Effector memory CD4-positive, alpha-beta T cell (primary cell): Measurements from ENCODE around the gene NCCRP1.

ENCODE experiments used
- DNase-seq, 3 donors: peaks; one replicate each; pipeline ENCODE4 v3.0.0-alpha.2; 2020
- H3K27ac ChIP-seq: 2 replicates; pipeline ENCODE4 v1.7.0; 2013; ENCODE audit warnings: mild to moderate bottlenecking, low read length, moderate library complexity; ENCODE audit not compliant: insufficient read depth, poor library complexity, severe bottlenecking
- H3K27me3 ChIP-seq: replicated peaks from 2 replicates; pipeline ENCODE4 v1.7.0; 2013; ENCODE audit warnings: mild to moderate bottlenecking, low read length; ENCODE audit not compliant: insufficient read depth, control insufficient read depth, poor library complexity, severe bottlenecking
- H3K36me3 ChIP-seq: 2 replicates; pipeline ENCODE4 v1.7.0; 2013; ENCODE audit warnings: mild to moderate bottlenecking, low read length, moderate library complexity; ENCODE audit not compliant: control insufficient read depth, insufficient read depth
- H3K4me1 ChIP-seq: 2 replicates; pipeline ENCODE4 v1.7.0; 2013; ENCODE audit warnings: low read length, mild to moderate bottlenecking; ENCODE audit not compliant: control insufficient read depth, insufficient read depth, poor library complexity, severe bottlenecking
- H3K4me3 ChIP-seq: 2 replicates; pipeline ENCODE4 v1.7.0; 2013; ENCODE audit warnings: low read length, low read depth, mild to moderate bottlenecking; ENCODE audit not compliant: insufficient read depth, poor library complexity, severe bottlenecking
- H3K9me3 ChIP-seq: 2 replicates; pipeline ENCODE4 v1.7.0; 2013; ENCODE audit warnings: mild to moderate bottlenecking, low read length, moderate library complexity; ENCODE audit not compliant: control insufficient read depth

Gene NCCRP1

DNA sequence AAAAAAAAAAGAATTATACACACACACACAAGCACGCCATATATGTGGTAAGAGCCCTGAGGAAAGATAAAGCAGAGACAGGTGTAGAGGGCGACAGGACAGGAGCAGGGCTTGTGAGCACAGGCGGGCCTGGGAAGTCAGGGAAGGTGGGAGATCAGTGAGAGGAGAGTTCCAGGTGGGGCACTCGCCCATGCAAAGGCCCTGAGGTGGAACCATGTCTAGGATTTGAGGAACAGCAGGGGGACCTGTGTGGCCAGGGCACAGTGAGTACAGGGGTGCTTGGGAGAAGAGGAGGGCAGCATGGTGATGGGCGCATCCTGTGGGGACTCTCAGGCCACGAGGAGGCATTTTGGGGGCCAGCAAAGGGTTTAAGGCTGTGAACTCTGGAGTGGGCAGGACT, 32.5 kb upstream of the NCCRP1 start:
- no peaks in the 10 kb centered on the region for H3K27me3 ChIP-seq
- DNase-seq = no peak
- no peak overlapping the region for H3K27ac ChIP-seq
- no peaks in the 10 kb centered on the region for H3K9me3 ChIP-seq
- no peak overlapping the region for H3K4me3 ChIP-seq
- H3K4me1 ChIP-seq = no peaks in the 10 kb centered on the region
- H3K36me3 ChIP-seq = no peaks in the 10 kb centered on the region

DNA sequence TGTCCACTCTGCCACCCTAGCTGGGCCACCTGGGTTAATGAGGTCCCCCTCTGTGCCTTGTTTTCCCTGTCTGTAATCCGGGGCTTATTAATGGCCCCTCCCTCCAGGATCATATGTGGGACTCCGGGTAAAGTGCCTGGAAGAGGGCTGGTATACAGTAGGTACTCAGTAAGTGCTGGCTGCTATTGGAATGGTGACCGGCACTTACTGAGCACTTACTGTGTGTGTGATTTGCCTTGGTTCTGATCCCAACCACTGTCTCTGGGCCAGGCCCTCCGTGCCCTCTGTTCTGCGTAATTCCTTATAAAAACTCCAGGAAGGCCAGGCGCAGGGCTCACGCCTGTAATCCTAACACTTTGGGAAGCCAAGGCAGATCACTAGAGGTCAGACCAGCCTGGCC, 30.9 kb upstream of the NCCRP1 start:
- no peak for DNase-seq
- Histone ChIP-seq H3K27me3 (no peaks in the 10 kb centered on the region), H3K9me3 (no peaks in the 10 kb centered on the region), H3K4me1 (no peaks in the 10 kb centered on the region), H3K27ac (no peak overlapping the region), H3K36me3 (peaks cover 11% of the 10 kb centered on the region), H3K4me3 (no peak overlapping the region)

DNA sequence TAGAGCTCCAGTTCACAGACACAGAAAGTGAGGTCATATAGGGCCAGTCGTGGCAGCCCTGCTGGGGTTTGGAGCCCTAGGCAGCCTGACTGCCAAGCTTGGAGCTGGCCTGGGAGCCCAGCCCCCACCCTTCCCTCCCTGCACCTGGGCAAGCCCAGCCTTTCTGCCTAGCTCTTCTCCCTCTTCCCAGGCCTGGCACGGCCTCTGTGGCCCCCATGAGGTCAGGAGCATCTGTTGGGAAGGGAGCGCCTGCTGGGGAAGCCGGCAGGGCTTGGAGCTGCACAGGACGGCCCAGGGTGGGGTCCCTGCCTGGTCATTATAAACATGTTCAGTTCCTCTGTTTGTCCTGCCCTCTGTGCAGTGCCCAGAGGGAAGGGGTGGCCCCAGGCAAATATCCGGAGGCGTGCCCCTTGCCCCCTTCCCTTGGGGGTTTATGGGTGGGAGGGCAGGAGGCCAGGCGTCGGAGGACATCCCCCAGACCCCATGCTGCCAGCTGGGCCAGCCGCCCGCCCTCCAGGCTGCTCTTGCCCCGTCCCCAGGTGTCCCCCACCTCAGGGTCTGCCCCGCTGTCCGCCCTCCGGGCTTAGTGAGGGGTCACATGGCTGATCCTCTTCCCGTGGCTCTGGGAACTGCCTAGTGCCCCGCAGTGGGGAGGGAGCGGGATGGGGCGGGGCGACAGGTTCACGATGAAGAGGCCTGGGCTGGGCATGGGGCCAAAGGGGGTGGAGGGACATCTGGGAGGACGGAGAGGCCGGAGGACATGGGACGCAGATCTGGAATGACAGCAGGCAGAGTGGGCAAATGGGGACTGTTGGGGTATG, 30.0 kb upstream of the NCCRP1 start:
- DNase-seq = no peak
- no peaks in the 10 kb centered on the region for H3K9me3 ChIP-seq
- no peak overlapping the region for H3K27ac ChIP-seq
- no peaks in the 10 kb centered on the region for H3K27me3 ChIP-seq
- no peaks in the 10 kb centered on the region for H3K4me1 ChIP-seq
- H3K4me3 ChIP-seq = no peak overlapping the region
- H3K36me3 ChIP-seq = peaks cover 13% of the 10 kb centered on the region

DNA sequence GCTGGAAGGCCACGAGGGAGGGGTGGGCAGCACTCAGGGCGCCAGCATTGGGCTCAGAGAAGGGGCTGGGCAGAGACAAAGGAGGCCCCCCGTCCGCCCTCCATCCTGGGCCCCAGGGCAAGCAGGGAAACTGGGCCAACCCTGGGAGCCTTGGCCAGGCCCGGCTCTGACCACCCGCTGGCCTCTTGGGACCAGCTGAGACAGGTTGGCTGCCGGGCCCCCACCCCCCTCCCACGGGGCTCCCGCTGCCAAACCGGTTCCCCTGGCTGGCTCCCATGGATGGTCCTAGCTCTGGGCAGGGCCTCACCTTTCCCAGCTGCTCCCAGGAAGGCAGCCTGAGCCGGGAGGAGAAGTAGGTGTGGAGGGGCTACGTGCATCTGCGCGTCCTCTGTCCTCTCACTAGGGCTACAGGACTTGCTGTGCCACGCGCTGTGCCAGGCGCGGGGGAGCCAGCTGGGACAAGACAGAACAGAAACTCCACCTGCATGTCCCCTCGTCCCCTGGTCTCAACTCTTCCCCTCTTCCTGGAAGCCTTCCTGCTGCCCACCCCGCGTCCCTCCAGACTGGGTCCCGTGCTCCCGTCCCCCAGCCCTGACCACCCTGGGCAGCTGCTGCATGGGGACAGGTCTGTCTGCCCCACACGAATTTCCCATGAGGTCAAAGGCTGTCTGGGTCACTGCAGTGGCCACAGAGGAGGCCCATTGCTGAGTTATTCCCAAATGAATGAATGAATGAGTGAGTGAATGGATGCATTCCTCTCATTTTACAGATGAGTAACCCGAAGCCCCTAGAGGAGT, 29.1 kb upstream of the NCCRP1 start:
- Histone ChIP-seq H3K36me3 (peaks cover 13% of the 10 kb centered on the region), H3K9me3 (no peaks in the 10 kb centered on the region), H3K27ac (no peak overlapping the region), H3K4me3 (no peak overlapping the region), H3K4me1 (no peaks in the 10 kb centered on the region), H3K27me3 (no peaks in the 10 kb centered on the region)
- no peak for DNase-seq

GRCh38 chr19:39168258-39169142, 28.3 kb upstream of the NCCRP1 start:
- H3K27me3 ChIP-seq = no peaks in the 10 kb centered on the region
- no peak overlapping the region for H3K4me3 ChIP-seq
- no peak overlapping the region for H3K27ac ChIP-seq
- no peaks in the 10 kb centered on the region for H3K9me3 ChIP-seq
- no peaks in the 10 kb centered on the region for H3K4me1 ChIP-seq
- no peak for DNase-seq
- peaks cover 16% of the 10 kb centered on the region for H3K36me3 ChIP-seq

DNA sequence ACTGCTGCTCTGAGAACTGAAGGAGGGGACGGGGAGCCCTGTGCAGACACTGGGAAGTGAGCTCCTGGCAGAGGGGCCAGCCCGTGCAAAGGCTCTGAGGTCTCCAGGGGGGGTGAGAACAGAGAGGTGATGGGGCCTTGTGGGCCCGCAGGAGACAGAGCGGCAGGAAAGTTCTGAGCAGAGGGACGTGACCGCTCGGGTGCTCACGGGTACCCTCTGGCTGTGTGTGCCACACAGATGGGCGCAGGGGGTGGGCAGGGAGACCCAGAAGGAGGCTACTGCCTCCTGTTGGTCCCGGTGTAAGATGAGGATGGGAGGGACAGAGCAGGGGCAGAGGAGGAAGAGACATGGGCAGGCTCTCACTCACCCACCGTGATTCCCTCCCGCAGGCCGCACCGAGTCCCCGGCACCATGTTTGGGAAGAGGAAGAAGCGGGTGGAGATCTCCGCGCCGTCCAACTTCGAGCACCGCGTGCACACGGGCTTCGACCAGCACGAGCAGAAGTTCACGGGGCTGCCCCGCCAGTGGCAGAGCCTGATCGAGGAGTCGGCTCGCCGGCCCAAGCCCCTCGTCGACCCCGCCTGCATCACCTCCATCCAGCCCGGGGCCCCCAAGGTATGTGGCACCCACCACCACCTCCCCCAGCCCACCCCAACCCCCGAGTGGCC, 27.5 kb upstream of the NCCRP1 start:
- Histone ChIP-seq H3K4me1 (no peaks in the 10 kb centered on the region), H3K4me3 (no peak overlapping the region), H3K27ac (no peak overlapping the region), H3K9me3 (no peaks in the 10 kb centered on the region), H3K27me3 (no peaks in the 10 kb centered on the region), H3K36me3 (peaks cover 18% of the 10 kb centered on the region)
- no peak for DNase-seq

DNA sequence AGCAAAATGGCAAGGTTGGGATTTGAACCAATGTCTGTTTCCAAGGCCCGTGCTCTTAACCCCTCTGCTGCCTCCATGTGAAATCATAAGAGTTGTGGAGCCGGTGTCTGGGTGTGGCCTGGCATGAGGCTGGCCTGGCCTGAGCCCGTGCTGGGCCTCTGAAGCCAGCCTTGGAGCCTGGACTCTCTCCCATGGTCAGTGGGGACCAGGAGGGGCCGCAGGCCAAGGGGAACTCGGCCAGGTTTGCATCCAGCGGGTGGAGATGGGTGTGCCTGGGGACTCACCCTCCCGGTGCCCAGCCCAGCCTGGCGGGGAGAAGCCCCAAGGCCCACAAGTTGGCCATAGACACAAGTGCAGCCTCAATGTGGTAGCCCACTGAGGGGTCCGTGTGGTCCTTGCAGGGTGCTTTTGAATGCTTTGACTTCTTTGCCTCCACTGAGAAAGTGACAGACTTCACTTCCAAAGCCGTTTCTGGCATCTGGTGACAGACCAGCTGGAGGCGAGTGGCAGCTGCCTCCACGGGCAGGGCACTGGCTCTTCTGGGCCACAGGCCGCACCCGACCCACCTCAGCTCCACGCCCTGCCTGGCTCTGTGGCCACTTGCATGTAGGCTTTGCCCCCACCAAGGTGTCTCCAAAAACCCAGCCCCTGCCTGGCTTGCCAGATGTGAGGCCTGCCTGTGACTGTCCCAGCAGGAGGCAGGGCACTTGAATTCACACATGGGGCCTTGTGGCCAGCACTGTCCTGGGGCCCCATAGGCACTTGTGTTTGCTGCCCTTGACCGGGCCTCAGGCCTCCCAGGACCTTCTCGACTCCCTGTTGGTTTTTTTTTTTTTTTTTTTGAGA, 26.2 kb upstream of the NCCRP1 start:
- DNase-seq = no peak
- no peak overlapping the region for H3K27ac ChIP-seq
- no peaks in the 10 kb centered on the region for H3K27me3 ChIP-seq
- H3K4me3 ChIP-seq = no peak overlapping the region
- no peaks in the 10 kb centered on the region for H3K4me1 ChIP-seq
- no peaks in the 10 kb centered on the region for H3K9me3 ChIP-seq
- H3K36me3 ChIP-seq = peaks cover 30% of the 10 kb centered on the region

- no peaks in the 10 kb centered on the region for H3K4me1 ChIP-seq
- peaks cover 37% of the 10 kb centered on the region for H3K36me3 ChIP-seq
- no peak for DNase-seq
- H3K27me3 ChIP-seq = no peaks in the 10 kb centered on the region
- H3K9me3 ChIP-seq = no peaks in the 10 kb centered on the region
- H3K4me3 ChIP-seq = no peak overlapping the region
- no peak overlapping the region for H3K27ac ChIP-seq
Observed at GRCh38 chr19:39171479-39172465, 25.0 kb upstream of the NCCRP1 start.
